OCI-LY3 (cell line): ENCODE results near the gene TPSD1.
"Not testable (repeated sequence)": the region's sequence is repeated elsewhere in the genome, so short reads cannot be mapped to it uniquely, and the experiment has no call there.

Source experiments
- H2AFZ ChIP-seq: fragments of 200-600, 300-600 bp; shearing (Covaris generic); 2 replicates; pipeline ENCODE4 v1.6.0; 2014; ENCODE audit warnings: antibody characterized with exemption, low read depth, low read length
- H3K27ac ChIP-seq: fragments of 200-600, 300-600 bp; sonication (generic); 2 replicates; pipeline ENCODE4 v1.5.1; 2014; ENCODE audit warnings: mild to moderate bottlenecking, low read length, moderate library complexity, mixed read lengths
- H3K27me3 ChIP-seq: fragments of 200-600, 300-600 bp; sonication (generic); 2 replicates; pipeline ENCODE4 v1.6.1; 2014; ENCODE audit warnings: low read depth, low read length, mixed read lengths
- H3K36me3 ChIP-seq: fragments of 200-600, 300-600 bp; sonication (generic); replicated peaks from 2 replicates; pipeline ENCODE3; 2014; ENCODE audit warnings: low read depth, low read length, mixed read lengths
- H3K4me1 ChIP-seq: fragments of 300-600, 200-600 bp; sonication (generic); 2 replicates; pipeline ENCODE4 v1.6.1; 2014; ENCODE audit warnings: low read length, mixed read lengths
- H3K4me2 ChIP-seq: fragments of 200-600, 300-600 bp; sonication (generic); 2 replicates; pipeline ENCODE4 v1.6.1; 2014; ENCODE audit warnings: low read length, mixed read lengths
- H3K4me3 ChIP-seq: fragments of 300-600, 200-600 bp; sonication (generic); 2 replicates; pipeline ENCODE4 v1.5.1; 2014; ENCODE audit warnings: antibody characterized with exemption, mild to moderate bottlenecking, low read length, moderate library complexity
- H3K79me2 ChIP-seq: fragments of 300-600, 200-600 bp; shearing (Covaris generic); 2 replicates; pipeline ENCODE4 v1.6.1; 2014; ENCODE audit warnings: mild to moderate bottlenecking, low read length, mixed read lengths
- H3K9ac ChIP-seq: fragments of 300-600, 200-600 bp; shearing (Covaris generic); 2 replicates; pipeline ENCODE4 v1.6.0; 2014; ENCODE audit warnings: mild to moderate bottlenecking, low read length, moderate library complexity
- H3K9me3 ChIP-seq: fragments of 200-600, 300-600 bp; shearing (Covaris generic); 2 replicates; pipeline ENCODE4 v1.6.1; 2014; ENCODE audit warnings: low read length, mixed read lengths; ENCODE audit not compliant: insufficient read depth
- H4K20me1 ChIP-seq: fragments of 200-600, 300-600 bp; sonication (generic); 2 replicates; pipeline ENCODE4 v1.6.1; 2016; ENCODE audit warnings: low read length, mixed read lengths; ENCODE audit not compliant: insufficient read depth
- EZH2phosphoT487 ChIP-seq: fragments of 200-600 bp; shearing (Covaris generic); IDR thresholded peaks from 2 replicates; pipeline ENCODE4 v1.6.1; 2018; ENCODE audit warnings: antibody characterized with exemption, mixed run types, low read depth
- TF ChIP-seq, protein P1 (sequence below): fragments of 200-600, 300-600 bp; sonication (generic); IDR thresholded peaks from 2 replicates; pipeline ENCODE4 v1.5.1; 2014; ENCODE audit warnings: antibody characterized with exemption, low read length, low read depth

The TPSD1 gene

GRCh38 chr16:1265090-1265630 is 9.3 kb downstream of the TPSD1 start:
- Histone ChIP-seq H3K9ac (no peak overlapping the region), H3K4me3 (no peak overlapping the region), H3K4me2 (no peak overlapping the region), H3K27ac (no peak overlapping the region), H3K27me3 (no peaks in the 10 kb centered on the region), H4K20me1 (no peaks in the 10 kb centered on the region), H3K79me2 (no peaks in the 10 kb centered on the region), H3K4me1 (no peaks in the 10 kb centered on the region), H2AFZ (no peak overlapping the region), H3K9me3 (no peaks in the 10 kb centered on the region), H3K36me3 (no peaks in the 10 kb centered on the region)
- TF ChIP-seq, protein P1, sequence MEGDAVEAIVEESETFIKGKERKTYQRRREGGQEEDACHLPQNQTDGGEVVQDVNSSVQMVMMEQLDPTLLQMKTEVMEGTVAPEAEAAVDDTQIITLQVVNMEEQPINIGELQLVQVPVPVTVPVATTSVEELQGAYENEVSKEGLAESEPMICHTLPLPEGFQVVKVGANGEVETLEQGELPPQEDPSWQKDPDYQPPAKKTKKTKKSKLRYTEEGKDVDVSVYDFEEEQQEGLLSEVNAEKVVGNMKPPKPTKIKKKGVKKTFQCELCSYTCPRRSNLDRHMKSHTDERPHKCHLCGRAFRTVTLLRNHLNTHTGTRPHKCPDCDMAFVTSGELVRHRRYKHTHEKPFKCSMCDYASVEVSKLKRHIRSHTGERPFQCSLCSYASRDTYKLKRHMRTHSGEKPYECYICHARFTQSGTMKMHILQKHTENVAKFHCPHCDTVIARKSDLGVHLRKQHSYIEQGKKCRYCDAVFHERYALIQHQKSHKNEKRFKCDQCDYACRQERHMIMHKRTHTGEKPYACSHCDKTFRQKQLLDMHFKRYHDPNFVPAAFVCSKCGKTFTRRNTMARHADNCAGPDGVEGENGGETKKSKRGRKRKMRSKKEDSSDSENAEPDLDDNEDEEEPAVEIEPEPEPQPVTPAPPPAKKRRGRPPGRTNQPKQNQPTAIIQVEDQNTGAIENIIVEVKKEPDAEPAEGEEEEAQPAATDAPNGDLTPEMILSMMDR, result no peak
- TF ChIP-seq EZH2phosphoT487, result no peak

GRCh38 chr16:1265826-1266225 is 10.0 kb downstream of the TPSD1 start:
- Histone ChIP-seq H3K9me3 (no peaks in the 10 kb centered on the region), H3K27me3 (no peaks in the 10 kb centered on the region), H3K4me3 (no peak overlapping the region), H3K27ac (no peak overlapping the region), H4K20me1 (no peaks in the 10 kb centered on the region), H3K36me3 (no peaks in the 10 kb centered on the region), H3K9ac (no peak overlapping the region), H2AFZ (no peak overlapping the region), H3K4me2 (no peak overlapping the region), H3K4me1 (no peaks in the 10 kb centered on the region), H3K79me2 (no peaks in the 10 kb centered on the region)
- no peak for TF ChIP-seq EZH2phosphoT487
- TF ChIP-seq, protein P1, result no peak

DNA sequence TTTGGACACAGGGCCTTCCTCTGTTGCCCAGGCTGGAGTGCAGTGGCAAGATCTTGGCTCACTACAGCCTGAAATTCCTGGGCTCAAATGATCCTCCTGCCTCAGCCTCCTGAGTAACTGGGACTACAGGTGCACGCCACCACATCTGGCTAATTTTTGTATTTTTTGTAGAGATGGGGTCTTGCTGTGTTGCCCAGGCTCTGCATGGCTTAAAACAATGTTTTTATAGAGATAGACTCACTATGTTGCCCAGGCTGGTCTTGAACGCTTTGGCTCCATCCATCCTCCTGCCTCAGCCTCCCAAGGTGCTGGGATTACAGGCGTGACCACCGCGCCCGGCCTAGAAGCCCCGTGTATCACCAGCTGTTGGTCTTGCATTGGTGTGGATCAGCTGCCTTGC is 13.5 kb downstream of the TPSD1 start:
- not testable (repeated sequence) for H3K79me2 ChIP-seq, H3K9ac ChIP-seq

GRCh38 chr16:1271380-1271723 is 15.5 kb downstream of the TPSD1 start:
- H3K4me2 ChIP-seq, result no peak overlapping the region
- no peak overlapping the region for H3K27ac ChIP-seq
- H3K79me2 ChIP-seq, result no peaks in the 10 kb centered on the region
- H3K36me3 ChIP-seq, result no peaks in the 10 kb centered on the region
- no peak overlapping the region for H3K4me3 ChIP-seq
- TF ChIP-seq, protein P1, result no peak
- H3K4me1 ChIP-seq, result no peaks in the 10 kb centered on the region
- H3K9ac ChIP-seq, result no peak overlapping the region
- H2AFZ ChIP-seq, result no peak overlapping the region
- no peaks in the 10 kb centered on the region for H4K20me1 ChIP-seq
- no peaks in the 10 kb centered on the region for H3K27me3 ChIP-seq
- no peaks in the 10 kb centered on the region for H3K9me3 ChIP-seq

More for the DNA sequence above, 13.5 kb downstream of the TPSD1 start:
- H2AFZ ChIP-seq, H3K9me3 ChIP-seq, H3K4me1 ChIP-seq, H4K20me1 ChIP-seq, H3K27me3 ChIP-seq, H3K4me3 ChIP-seq, H3K27ac ChIP-seq, H3K36me3 ChIP-seq, H3K4me2 ChIP-seq: not testable (repeated sequence)

DNA sequence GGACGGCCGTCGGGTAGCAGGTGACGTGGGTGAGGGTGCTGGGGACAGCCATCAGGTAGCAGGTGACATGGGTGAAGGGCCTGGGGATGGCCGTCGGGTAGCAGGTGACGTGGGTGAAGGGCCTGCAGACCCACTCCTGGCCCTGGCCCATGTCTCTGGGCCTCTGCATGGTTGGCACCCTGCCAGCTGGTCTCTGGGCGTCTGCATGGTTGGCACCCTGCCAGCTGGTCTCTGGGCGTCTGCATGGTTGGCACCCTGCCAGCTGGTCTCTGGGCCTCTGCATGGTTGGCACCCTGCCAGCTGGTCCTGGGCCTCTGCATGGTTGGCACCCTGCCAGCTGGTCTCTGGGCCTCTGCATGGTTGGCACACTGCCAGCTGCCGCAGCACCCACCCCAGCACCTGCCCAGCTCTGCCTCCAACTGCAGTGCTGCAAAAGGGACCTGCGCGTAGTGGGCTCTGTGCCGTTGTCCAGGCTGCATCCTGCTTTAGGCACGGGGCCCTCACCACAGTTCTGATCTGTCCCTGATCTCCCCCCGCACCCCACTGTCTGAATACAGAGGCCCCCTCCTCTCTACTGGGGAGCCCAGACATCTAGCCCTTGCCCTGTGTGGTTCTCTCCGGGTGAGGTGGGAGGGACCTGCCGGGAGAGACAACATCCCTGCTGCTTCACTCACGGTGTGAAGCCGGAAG is 16.0 kb downstream of the TPSD1 start:
- not testable (repeated sequence) for H3K9me3 ChIP-seq, H3K4me3 ChIP-seq, H3K27ac ChIP-seq, H3K4me1 ChIP-seq, H2AFZ ChIP-seq, H3K4me2 ChIP-seq, H3K36me3 ChIP-seq, H3K27me3 ChIP-seq, H4K20me1 ChIP-seq, H3K9ac ChIP-seq, H3K79me2 ChIP-seq
